Panc1 (cell line): Measurements from ENCODE around the gene PATJ. TPM values are rescaled to one million over a fixed set of nuclear protein-coding genes. Genes with fewer than 3 reads are reported as not detected.

Experiments
- ATAC-seq: fragments of 200-7000 bp; cut with Tn5 transposase; 2 replicates; pipeline ENCODE4 v1.9.1; 2020; ENCODE audit warnings: mild to moderate bottlenecking, moderate library complexity
- BruUV-seq: library from RNA; stranded (reverse); fragments of 400-500 nt; replicated peaks from 2 replicates; lab custom pipeline; 2021; lab: Mats Ljungman, UMichigan
- CTCF ChIA-PET: fragments of 300-600 bp; sonication (Branson Sonifier 250); formaldehyde crosslinking; loops from one replicate; lab custom pipeline; 2022; ENCODE audit warnings: antibody characterized with exemption; lab: Charles Lee
- POLR2A ChIA-PET: fragments of 300-600 bp; sonication (Branson Sonifier 250); formaldehyde crosslinking; loops from one replicate; lab custom pipeline; 2022; ENCODE audit warnings: antibody characterized with exemption; lab: Charles Lee
- DNase-seq: peaks from one replicate; pipeline ENCODE4 v3.0.0-alpha.2; 2010; ENCODE audit warnings: low read depth, low spot score
- H3K27ac ChIP-seq: 2 replicates; pipeline ENCODE4 v1.5.1; 2011; ENCODE audit warnings: mild to moderate bottlenecking, low read length, inconsistent platforms
- H3K27me3 ChIP-seq: fragments of 200-500 bp; sonication (Bioruptor generic); 2 replicates; pipeline ENCODE4 v1.6.0; 2014; ENCODE audit warnings: low read length, inconsistent platforms; ENCODE audit not compliant: control insufficient read depth, insufficient read depth
- H3K36me3 ChIP-seq: fragments of 200-500 bp; sonication (Bioruptor generic); 2 replicates; pipeline ENCODE4 v1.5.1; 2014; ENCODE audit warnings: inconsistent platforms, mild to moderate bottlenecking, low read length, moderate library complexity; ENCODE audit not compliant: control insufficient read depth, insufficient read depth
- H3K4me1 ChIP-seq: 2 replicates; pipeline ENCODE4 v1.5.1; 2011; ENCODE audit warnings: inconsistent platforms, mild to moderate bottlenecking, low read length, moderate library complexity; ENCODE audit not compliant: control insufficient read depth, insufficient read depth
- H3K4me3 ChIP-seq, 2 experiments: 2 replicates each; pipeline ENCODE4 v1.5.1; 2011 to 2012; ENCODE audit warnings: low read depth in 2 of 2, low read length in 2 of 2, mild to moderate bottlenecking in 2 of 2, inconsistent platforms in 1 of 2, moderate library complexity in 1 of 2
- H3K9me3 ChIP-seq: fragments of 200-500 bp; sonication (Bioruptor generic); 2 replicates; pipeline ENCODE4 v1.5.1; 2014; ENCODE audit warnings: low read depth, mild to moderate bottlenecking, inconsistent platforms, low read length, moderate library complexity; ENCODE audit not compliant: control insufficient read depth, insufficient read depth
- POLR2AphosphoS5 ChIP-seq: IDR thresholded peaks from 2 replicates; pipeline ENCODE4 v1.6.1; 2012; ENCODE audit warnings: mild to moderate bottlenecking, low read depth, low read length, moderate library complexity
- REST ChIP-seq, 2 experiments: IDR thresholded peaks; 2 replicates each; pipeline ENCODE4 v1.6.1; 2011 to 2012; ENCODE audit warnings: low read depth in 2 of 2, control low read depth in 1 of 2, low read length in 1 of 2, mild to moderate bottlenecking in 1 of 2, moderate library complexity in 1 of 2; ENCODE audit not compliant: insufficient read depth in 1 of 2
- SIN3A ChIP-seq: IDR thresholded peaks from 2 replicates; pipeline ENCODE4 v1.6.1; 2012; ENCODE audit warnings: low read depth, mild to moderate bottlenecking, low read length, moderate library complexity, borderline replicate concordance; ENCODE audit not compliant: insufficient read depth
- TCF7L2 ChIP-seq: IDR thresholded peaks from 2 replicates; pipeline ENCODE4 v1.6.1; 2011; ENCODE audit warnings: mild to moderate bottlenecking, low read depth, low read length, inconsistent platforms
- in situ Hi-C: cut with HindIII; loops from 2 replicates; pipeline ENCODE4 v1.10.0; 2016; ENCODE audit warnings: low sequenced_read_pairs, low pct_unique_long_range_greater_than_20kb
- intact Hi-C: fragments of 100-400 bp; cut with micrococcal nuclease; formaldehyde crosslinking; loops from one replicate; pipeline ENCODE4 v1.10.0; 2022; ENCODE audit not compliant: unreplicated experiment
- total RNA-seq: library from RNA; stranded (reverse); gene quantifications from one replicate; pipeline ENCODE4 v1.2.1, GENCODE V29; 2021; ENCODE audit not compliant: unreplicated experiment
- TF ChIP-seq, protein P1 (sequence below): fragments of 450-650 bp; IDR thresholded peaks from 2 replicates; pipeline ENCODE4 v1.5.1; 2017; ENCODE audit warnings: mild to moderate bottlenecking

PATJ gene
- total RNA-seq, 1 experiment from 2014 or later = 36.2 TPM

GRCh38 chr1:62057641-62058290 is 315.5 kb downstream of the PATJ start:
- H3K36me3 ChIP-seq = no peaks in the 10 kb centered on the region
- CTCF ChIA-PET = no interaction called here
- H3K4me3 ChIP-seq = no peak overlapping the region
- in situ Hi-C loops (no loop called here), intact Hi-C loops (no loop called here)
- BruUV-seq = no TSS peak
- H3K4me1 ChIP-seq = no peaks in the 10 kb centered on the region
- DNase-seq (no peak), ATAC-seq (no peak)
- no peak for TF ChIP-seq SIN3A
- TF ChIP-seq TCF7L2 = no peak
- TF ChIP-seq REST (IDR thresholded peaks at IDR 0.05; ENCODE audit: insufficient read depth in 1 of 2, low read depth in 2 of 2, low read length in 1 of 2) = no peak
- no peak for TF ChIP-seq POLR2AphosphoS5
- TF ChIP-seq, protein P1, sequence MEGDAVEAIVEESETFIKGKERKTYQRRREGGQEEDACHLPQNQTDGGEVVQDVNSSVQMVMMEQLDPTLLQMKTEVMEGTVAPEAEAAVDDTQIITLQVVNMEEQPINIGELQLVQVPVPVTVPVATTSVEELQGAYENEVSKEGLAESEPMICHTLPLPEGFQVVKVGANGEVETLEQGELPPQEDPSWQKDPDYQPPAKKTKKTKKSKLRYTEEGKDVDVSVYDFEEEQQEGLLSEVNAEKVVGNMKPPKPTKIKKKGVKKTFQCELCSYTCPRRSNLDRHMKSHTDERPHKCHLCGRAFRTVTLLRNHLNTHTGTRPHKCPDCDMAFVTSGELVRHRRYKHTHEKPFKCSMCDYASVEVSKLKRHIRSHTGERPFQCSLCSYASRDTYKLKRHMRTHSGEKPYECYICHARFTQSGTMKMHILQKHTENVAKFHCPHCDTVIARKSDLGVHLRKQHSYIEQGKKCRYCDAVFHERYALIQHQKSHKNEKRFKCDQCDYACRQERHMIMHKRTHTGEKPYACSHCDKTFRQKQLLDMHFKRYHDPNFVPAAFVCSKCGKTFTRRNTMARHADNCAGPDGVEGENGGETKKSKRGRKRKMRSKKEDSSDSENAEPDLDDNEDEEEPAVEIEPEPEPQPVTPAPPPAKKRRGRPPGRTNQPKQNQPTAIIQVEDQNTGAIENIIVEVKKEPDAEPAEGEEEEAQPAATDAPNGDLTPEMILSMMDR = no peak
- no peak overlapping the region for H3K27ac ChIP-seq
- POLR2A ChIA-PET = no interaction called here
- H3K27me3 ChIP-seq = no peaks in the 10 kb centered on the region
- H3K9me3 ChIP-seq = no peaks in the 10 kb centered on the region

DNA sequence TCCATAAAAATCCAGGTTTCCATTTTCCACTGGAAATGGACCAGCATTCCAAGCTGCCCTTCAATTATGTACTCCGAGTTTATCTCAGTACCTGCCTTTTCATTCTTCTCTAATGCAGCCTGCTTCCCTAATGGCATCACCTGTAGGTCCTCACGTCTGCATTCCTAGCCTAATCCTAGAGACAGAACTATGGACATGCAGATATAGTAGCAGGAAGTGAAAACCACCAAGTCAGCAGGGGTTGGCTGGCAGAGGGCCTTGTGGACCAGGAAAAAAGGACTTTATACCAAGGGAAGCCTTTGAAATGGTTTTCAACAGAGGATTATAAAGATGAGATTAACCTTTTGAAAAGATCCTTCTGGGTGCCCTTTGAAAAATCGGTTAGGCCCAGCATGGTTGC is 316.7 kb downstream of the PATJ start:
- no peak overlapping the region for H3K4me3 ChIP-seq
- ChIA-PET POLR2A (no interaction called here), CTCF (interaction anchor here (0.6 to 1.1 kb wide), 2 partner anchors 24 to 126 kb away, joined by 3 to 5 read pairs; no protein-coding TSS in a partner anchor)
- H3K4me1 ChIP-seq = no peaks in the 10 kb centered on the region
- TF ChIP-seq REST (IDR thresholded peaks at IDR 0.05; ENCODE audit: insufficient read depth in 1 of 2, low read depth in 2 of 2, low read length in 1 of 2) (no peak), POLR2AphosphoS5 (no peak), SIN3A (no peak), TCF7L2 (no peak)
- TF ChIP-seq, protein P1 = no peak
- intact Hi-C loops = no loop called here
- no peak overlapping the region for H3K27ac ChIP-seq
- H3K36me3 ChIP-seq = no peaks in the 10 kb centered on the region
- H3K9me3 ChIP-seq = no peaks in the 10 kb centered on the region
- DNase-seq (no peak), ATAC-seq (no peak)
- BruUV-seq = no TSS peak
- in situ Hi-C loops = no loop called here
- no peaks in the 10 kb centered on the region for H3K27me3 ChIP-seq
